Measurements from ENCODE around the gene RICTOR.

The RICTOR gene

GRCh38 chr5:38979535-38979934, 94.7 kb downstream of the RICTOR start:
- Histone ChIP-seq H3K36me3 (ENCODE audit: control insufficient read depth, insufficient read depth, low read length) (no peaks in the 10 kb centered on the region), H3K9ac (no peak overlapping the region), H3K27ac (no peak overlapping the region), H3K4me2 (ENCODE audit: low read length) (no peak overlapping the region), H2AFZ (no peak overlapping the region), H3K4me3 (ENCODE audit: low read depth, low read length) (no peak overlapping the region), H3K9me3 (ENCODE audit: control insufficient read depth, low read length) (no peaks in the 10 kb centered on the region), H3K4me1 (no peaks in the 10 kb centered on the region), H3K27me3 (ENCODE audit: control insufficient read depth, insufficient read depth, low read length) (no peaks in the 10 kb centered on the region), H3K79me2 (no peaks in the 10 kb centered on the region)
- no peak for TF ChIP-seq CTCF (IDR thresholded peaks at IDR 0.05)

GRCh38 chr5:38978036-38978435, 96.2 kb downstream of the RICTOR start:
- H3K4me1 ChIP-seq: no peaks in the 10 kb centered on the region
- H3K9ac ChIP-seq: no peak overlapping the region

GRCh38 chr5:38968665-38969064, 105.5 kb downstream of the RICTOR start:
- Histone ChIP-seq H3K9ac (no peak overlapping the region), H3K27ac (no peak overlapping the region), H3K4me1 (no peaks in the 10 kb centered on the region), H3K36me3 (ENCODE audit: control insufficient read depth, insufficient read depth, low read length) (no peaks in the 10 kb centered on the region), H3K9me3 (ENCODE audit: control insufficient read depth, low read length) (no peaks in the 10 kb centered on the region), H3K4me3 (ENCODE audit: low read depth, low read length) (no peak overlapping the region), H2AFZ (no peak overlapping the region), H3K79me2 (no peaks in the 10 kb centered on the region), H3K4me2 (ENCODE audit: low read length) (no peak overlapping the region), H3K27me3 (ENCODE audit: control insufficient read depth, insufficient read depth, low read length) (no peaks in the 10 kb centered on the region)
- no peak for TF ChIP-seq CTCF (IDR thresholded peaks at IDR 0.05)

More at GRCh38 chr5:38978036-38978435, 96.2 kb downstream of the RICTOR start:
- Histone ChIP-seq H3K79me2 (no peaks in the 10 kb centered on the region), H3K4me2 (ENCODE audit: low read length) (no peak overlapping the region), H2AFZ (no peak overlapping the region), H3K9me3 (ENCODE audit: control insufficient read depth, low read length) (no peaks in the 10 kb centered on the region), H3K27ac (no peak overlapping the region), H3K36me3 (ENCODE audit: control insufficient read depth, insufficient read depth, low read length) (no peaks in the 10 kb centered on the region), H3K4me3 (ENCODE audit: low read depth, low read length) (no peak overlapping the region), H3K27me3 (ENCODE audit: control insufficient read depth, insufficient read depth, low read length) (no peaks in the 10 kb centered on the region)
- TF ChIP-seq CTCF (IDR thresholded peaks at IDR 0.05): no peak

- no peak overlapping the region for H3K9ac ChIP-seq
- H3K36me3 ChIP-seq (ENCODE audit: control insufficient read depth, insufficient read depth, low read length): no peaks in the 10 kb centered on the region
- H3K4me1 ChIP-seq: no peaks in the 10 kb centered on the region
- no peaks in the 10 kb centered on the region for H3K9me3 ChIP-seq (ENCODE audit: control insufficient read depth, low read length)
- no peak for TF ChIP-seq CTCF (IDR thresholded peaks at IDR 0.05)
- no peak overlapping the region for H3K4me2 ChIP-seq (ENCODE audit: low read length)
- no peak overlapping the region for H3K27ac ChIP-seq
- H3K79me2 ChIP-seq: no peaks in the 10 kb centered on the region
- no peaks in the 10 kb centered on the region for H3K27me3 ChIP-seq (ENCODE audit: control insufficient read depth, insufficient read depth, low read length)
- H3K4me3 ChIP-seq (ENCODE audit: low read depth, low read length): no peak overlapping the region
- no peak overlapping the region for H2AFZ ChIP-seq
These were observed 112.5 kb downstream of the RICTOR start for GRCh38 chr5:38961691-38962090.

- H3K9me3 ChIP-seq (ENCODE audit: control insufficient read depth, low read length): no peaks in the 10 kb centered on the region
- no peak overlapping the region for H3K4me2 ChIP-seq (ENCODE audit: low read length)
- H3K4me3 ChIP-seq (ENCODE audit: low read depth, low read length): no peak overlapping the region
- H3K36me3 ChIP-seq (ENCODE audit: control insufficient read depth, insufficient read depth, low read length): no peaks in the 10 kb centered on the region
- H3K9ac ChIP-seq: no peak overlapping the region
- no peaks in the 10 kb centered on the region for H3K79me2 ChIP-seq
- H3K27me3 ChIP-seq (ENCODE audit: control insufficient read depth, insufficient read depth, low read length): no peaks in the 10 kb centered on the region
- H2AFZ ChIP-seq: no peak overlapping the region
- H3K4me1 ChIP-seq: no peaks in the 10 kb centered on the region
- no peak overlapping the region for H3K27ac ChIP-seq
- TF ChIP-seq CTCF (IDR thresholded peaks at IDR 0.05): no peak
These were observed 120.7 kb downstream of the RICTOR start for GRCh38 chr5:38953426-38954012.
